Activated T-cell treated with anti-CD3 and anti-CD28 coated beads for 4 hours (primary cell): Measurements from ENCODE around the gene FAAP100.

ENCODE experiments used
- DNase-seq: peaks from one replicate; pipeline ENCODE4 v3.0.0-alpha.2; 2020

The FAAP100 gene

GRCh38 chr17:81509972-81510784 lies 42.0 kb downstream of the FAAP100 start:
- DNase-seq = no peak

- no peak for DNase-seq
Observed at GRCh38 chr17:81509207-81509971, 42.8 kb downstream of the FAAP100 start.

- no peak for DNase-seq
Observed at GRCh38 chr17:81508639-81509206, 43.4 kb downstream of the FAAP100 start.

GRCh38 chr17:81503619-81504018 lies 48.5 kb downstream of the FAAP100 start:
- no peak for DNase-seq

- DNase-seq = no peak
Observed at GRCh38 chr17:81502471-81503017, 49.6 kb downstream of the FAAP100 start.

GRCh38 chr17:81500047-81500446 lies 52.1 kb downstream of the FAAP100 start:
- no peak for DNase-seq

- no peak for DNase-seq
Observed at GRCh38 chr17:81499601-81499970, 52.6 kb downstream of the FAAP100 start.

- no peak for DNase-seq
Observed at GRCh38 chr17:81498953-81499600, 53.1 kb downstream of the FAAP100 start.

- no peak for DNase-seq
Observed at GRCh38 chr17:81494626-81495377, 57.4 kb downstream of the FAAP100 start.

- no peak for DNase-seq
Observed at GRCh38 chr17:81493198-81494038, 58.7 kb downstream of the FAAP100 start.

GRCh38 chr17:81492706-81493105 lies 59.4 kb downstream of the FAAP100 start:
- DNase-seq = no peak

- DNase-seq = no peak
Observed at GRCh38 chr17:81492202-81492601, 60.0 kb downstream of the FAAP100 start.

GRCh38 chr17:81491761-81492160 lies 60.4 kb downstream of the FAAP100 start:
- DNase-seq = no peak

- no peak for DNase-seq
Observed at GRCh38 chr17:81491181-81491581, 61.0 kb downstream of the FAAP100 start.

GRCh38 chr17:81489998-81490992 lies 61.9 kb downstream of the FAAP100 start:
- no peak for DNase-seq
